HG02610 (cell line): ENCODE measurements around the gene MIDN.

Experiments
- ATAC-seq: cut with Tn5 transposase; IDR thresholded peaks from one replicate; pipeline ENCODE4 v1.9.1; 2021; ENCODE audit warnings: mild to moderate bottlenecking, moderate library complexity; ENCODE audit not compliant: unreplicated experiment

Gene MIDN

GRCh38 chr19:1220976-1221903 lies 27.1 kb upstream of the MIDN start:
- no peak for ATAC-seq

GRCh38 chr19:1221904-1222255 lies 26.5 kb upstream of the MIDN start:
- ATAC-seq, result no peak

- no peak for ATAC-seq
Observed at GRCh38 chr19:1222394-1222793, 26.0 kb upstream of the MIDN start.

GRCh38 chr19:1223018-1223855 lies 25.1 kb upstream of the MIDN start:
- no peak for ATAC-seq

- no peak for ATAC-seq
Observed at GRCh38 chr19:1224047-1224825, 24.1 kb upstream of the MIDN start.

GRCh38 chr19:1224847-1225246 lies 23.5 kb upstream of the MIDN start:
- ATAC-seq, result no peak

- no peak for ATAC-seq
Observed at GRCh38 chr19:1225440-1226226, 22.8 kb upstream of the MIDN start.

- no peak for ATAC-seq
Observed at GRCh38 chr19:1226227-1226518, 22.2 kb upstream of the MIDN start.

GRCh38 chr19:1226522-1227303 lies 21.7 kb upstream of the MIDN start:
- ATAC-seq, result no peak

- no peak for ATAC-seq
Observed at GRCh38 chr19:1227304-1228054, 20.9 kb upstream of the MIDN start.

- no peak for ATAC-seq
Observed at GRCh38 chr19:1228161-1228957, 20.0 kb upstream of the MIDN start.

- ATAC-seq, result no peak
Observed at GRCh38 chr19:1229056-1229923, 19.1 kb upstream of the MIDN start.

GRCh38 chr19:1229924-1230782 lies 18.2 kb upstream of the MIDN start:
- ATAC-seq, result no peak

GRCh38 chr19:1230783-1231489 lies 17.4 kb upstream of the MIDN start:
- no peak for ATAC-seq

- ATAC-seq, result no peak
Observed at GRCh38 chr19:1231729-1232637, 16.4 kb upstream of the MIDN start.
